GM12878 (cell line): Measurements from ENCODE around the gene SCAMP5. TPM values are rescaled to one million over a fixed set of nuclear protein-coding genes. Genes with fewer than 3 reads are reported as not detected.

Experiments used
- ATAC-seq: fragments of 200-7000 bp; cut with Tn5 transposase; 3 replicates; pipeline ENCODE4 v1.9.1; 2020; ENCODE audit warnings: mild to moderate bottlenecking, moderate library complexity
- BruUV-seq: library from RNA; stranded (reverse); fragments of 400-500 nt; replicated peaks from 2 replicates; lab custom pipeline; 2021; lab: Mats Ljungman, UMichigan
- CTCF ChIA-PET: fragments of 300-600 bp; sonication (Branson Sonifier 250); formaldehyde crosslinking; extraction: SDS; loops from one replicate; lab custom pipeline; 2021; ENCODE audit warnings: inconsistent platforms; lab: Yijun Ruan, JAX
- POLR2A ChIA-PET: fragments of 350-600 bp; formaldehyde crosslinking; extraction: SDS; loops from one replicate; lab custom pipeline; 2021; ENCODE audit warnings: inconsistent platforms; lab: Charles Lee
- RAD21 ChIA-PET: fragments of 300-600 bp; sonication (Branson Sonifier 250); formaldehyde crosslinking; loops from one replicate; lab custom pipeline; 2023; ENCODE audit warnings: antibody characterized with exemption; ENCODE audit not compliant: unreplicated experiment; lab: Charles Lee
- SMC1A ChIA-PET: fragments of 300-600 bp; sonication (Branson Sonifier 250); formaldehyde crosslinking; loops from one replicate; lab custom pipeline; 2023; ENCODE audit not compliant: unreplicated experiment, uncharacterized antibody; lab: Charles Lee
- DNase-seq: peaks from one replicate; pipeline ENCODE4 v3.0.0-alpha.2; 2011; ENCODE audit warnings: low read depth, low spot score
- FAIRE-seq: peaks from 3 replicates; lab custom pipeline; 2011; peaks lifted over from hg19 to GRCh38; lab: Jason Lieb, UNC
- H2AFZ ChIP-seq: 2 replicates; pipeline ENCODE4 v1.6.0; 2011; ENCODE audit warnings: low read depth, low read length, control low read depth; ENCODE audit not compliant: control insufficient read depth
- H3K27ac ChIP-seq: 2 replicates; pipeline ENCODE4 v1.5.1; 2011; ENCODE audit warnings: control low read depth; ENCODE audit not compliant: control insufficient read depth, insufficient read depth
- H3K27me3 ChIP-seq, 2 experiments: replicated peaks in 1 of 2; 2 replicates each; pipeline versions ENCODE4 v1.6.0 to v1.6.1; 2011; ENCODE audit warnings: low read length in 1 of 2; ENCODE audit not compliant: control insufficient read depth in 2 of 2, insufficient read depth in 2 of 2
- H3K36me3 ChIP-seq, 2 experiments: 2 replicates each; pipeline ENCODE4 v1.5.1; 2011; ENCODE audit warnings: low read length in 1 of 2; ENCODE audit not compliant: control insufficient read depth in 2 of 2, insufficient read depth in 2 of 2
- H3K4me1 ChIP-seq: 2 replicates; pipeline ENCODE4 v1.6.1; 2011; ENCODE audit warnings: mild to moderate bottlenecking, low read length, moderate library complexity, mixed read lengths; ENCODE audit not compliant: control insufficient read depth, insufficient read depth
- H3K4me2 ChIP-seq: 2 replicates; pipeline ENCODE4 v1.6.0; 2011; ENCODE audit warnings: control low read depth; ENCODE audit not compliant: control insufficient read depth, insufficient read depth
- H3K4me3 ChIP-seq: fragments of 200-600 bp; sonication (generic); 2 replicates; pipeline ENCODE4 v1.5.1; 2016
- H3K79me2 ChIP-seq: 2 replicates; pipeline ENCODE4 v1.6.0; 2011; ENCODE audit warnings: low read length; ENCODE audit not compliant: control insufficient read depth, insufficient read depth
- H3K9ac ChIP-seq: 2 replicates; pipeline ENCODE4 v1.8.0; 2011; ENCODE audit warnings: low read length, control low read depth, mixed read lengths; ENCODE audit not compliant: control insufficient read depth, insufficient read depth
- H3K9me3 ChIP-seq: replicated peaks from 3 replicates; pipeline ENCODE4 v1.5.1; 2011; ENCODE audit warnings: mild to moderate bottlenecking, low read length; ENCODE audit not compliant: control insufficient read depth, insufficient read depth
- H4K20me1 ChIP-seq: 2 replicates; pipeline ENCODE4 v1.6.0; 2011; ENCODE audit not compliant: control insufficient read depth, insufficient read depth
- CEBPZ ChIP-seq: fragments of 150-350 bp; IDR thresholded peaks from 2 replicates; pipeline ENCODE4 v1.6.1; 2016; ENCODE audit warnings: low read depth, low read length
- GATAD2B ChIP-seq: fragments of 450-650 bp; conservative IDR thresholded peaks from 2 replicates; pipeline ENCODE4 v1.6.1; 2017; ENCODE audit warnings: low read depth, mild to moderate bottlenecking, moderate library complexity
- IKZF1 ChIP-seq: fragments of 450-650 bp; conservative IDR thresholded peaks from 2 replicates; pipeline ENCODE4 v1.6.1; 2017; ENCODE audit warnings: antibody characterized with exemption, mild to moderate bottlenecking
- MYC ChIP-seq: IDR thresholded peaks from 2 replicates; pipeline ENCODE4 v1.6.1; 2011; ENCODE audit warnings: mild to moderate bottlenecking, low read length, moderate library complexity, inconsistent platforms; ENCODE audit not compliant: insufficient read depth, insufficient replicate concordance, insufficient read length, severe bottlenecking
- TCF3 ChIP-seq: IDR thresholded peaks from 2 replicates; pipeline ENCODE4 v1.6.1; 2012; ENCODE audit warnings: low read depth, mild to moderate bottlenecking, low read length, borderline replicate concordance; ENCODE audit not compliant: insufficient read depth
- ZNF207 ChIP-seq: fragments of 450-650 bp; IDR thresholded peaks from 2 replicates; pipeline ENCODE4 v1.6.1; 2014; ENCODE audit warnings: antibody characterized with exemption, mild to moderate bottlenecking, borderline replicate concordance
- WGBS: methylation state at CpG from one replicate; pipeline ENCODE4 v1.1.6; 2016; ENCODE audit warnings: low lambda C conversion rate; ENCODE audit not compliant: insufficient replicate concordance, insufficient coverage; ENCODE audit errors: missing lambda C conversion rate; 5-methylcytosine and 5-hydroxymethylcytosine counted together
- in situ Hi-C: fragments of 300-500 bp; cut with MboI; formaldehyde crosslinking; loops from 9 replicates; pipeline ENCODE4 v1.14.3; 2018; ENCODE audit warnings: mixed read lengths
- intact Hi-C: fragments of 100-400 bp; cut with micrococcal nuclease; formaldehyde crosslinking; loops from one replicate; pipeline ENCODE4 v1.14.2; 2022; ENCODE audit not compliant: unreplicated experiment
- polyA plus RNA-seq, 11 experiments: library from polyadenylated mRNA; depleted of rRNA in 4 of 11; unstranded in 6 of 11; stranded (reverse) in 5 of 11; fragments of >200 nt; fragmentation: Nextera tagmentation in 4 of 11; fragmentation: Illumina TruSeq in 1 of 11; extraction: Ambion mirVana in 4 of 11; extraction: Trizol in 1 of 11; gene quantifications; 1 replicate in 1 of 11; 2 replicates in 10 of 11; pipeline versions ENCODE4 v1.2.1 to v1.2.3, GENCODE V29; 2011 to 2016; ENCODE audit warnings: inconsistent platforms in 2 of 11, missing spikeins in 2 of 11, low read depth in 1 of 11
- total RNA-seq, 4 experiments: library from RNA; depleted of rRNA in 3 of 4; stranded (reverse); fragments of >200 nt in 3 of 4; fragmentation: Illumina TruSeq in 1 of 4; extraction: Trizol in 1 of 4; gene quantifications; 2 replicates each; pipeline versions ENCODE4 v1.2.1 to v1.2.3, GENCODE V29; 2013 to 2021
- TF ChIP-seq, protein P1 (sequence below): fragments of 450-650 bp; IDR thresholded peaks from 2 replicates; pipeline ENCODE4 v1.6.1; 2016; ENCODE audit warnings: mild to moderate bottlenecking
- TF ChIP-seq, protein P2 (sequence below), 3 experiments: IDR thresholded peaks in 2 of 3; conservative IDR thresholded peaks in 1 of 3; 2 replicates each; pipeline ENCODE4 v1.5.1; 2011; ENCODE audit warnings: low read depth in 3 of 3, low read length in 3 of 3, mild to moderate bottlenecking in 3 of 3, control low read depth in 2 of 3, moderate library complexity in 2 of 3, inconsistent platforms in 1 of 3, mixed read lengths in 1 of 3; ENCODE audit not compliant: control insufficient read depth in 2 of 3, insufficient read depth in 1 of 3; ENCODE audit errors: extremely low read depth in 1 of 3
- TF ChIP-seq, protein P3 (sequence below): IDR thresholded peaks from 2 replicates; pipeline ENCODE4 v1.6.1; 2011; ENCODE audit warnings: borderline replicate concordance, low read depth, mild to moderate bottlenecking, moderate library complexity, mixed read lengths, low read length; ENCODE audit not compliant: insufficient read depth; ENCODE audit errors: extremely low read length
- TF ChIP-seq, protein P4 (sequence below): IDR thresholded peaks from 2 replicates; pipeline ENCODE4 v1.6.1; 2011; ENCODE audit warnings: low read depth, low read length, improper control_type of control experiment, borderline replicate concordance

Gene SCAMP5
- total and polyA plus RNA-seq, 10 of the 15 experiments (the other 5 are each of a cell fraction or from before 2014, with no cell fraction given): 1.6 to 41.6 (median 16.9) TPM

DNA sequence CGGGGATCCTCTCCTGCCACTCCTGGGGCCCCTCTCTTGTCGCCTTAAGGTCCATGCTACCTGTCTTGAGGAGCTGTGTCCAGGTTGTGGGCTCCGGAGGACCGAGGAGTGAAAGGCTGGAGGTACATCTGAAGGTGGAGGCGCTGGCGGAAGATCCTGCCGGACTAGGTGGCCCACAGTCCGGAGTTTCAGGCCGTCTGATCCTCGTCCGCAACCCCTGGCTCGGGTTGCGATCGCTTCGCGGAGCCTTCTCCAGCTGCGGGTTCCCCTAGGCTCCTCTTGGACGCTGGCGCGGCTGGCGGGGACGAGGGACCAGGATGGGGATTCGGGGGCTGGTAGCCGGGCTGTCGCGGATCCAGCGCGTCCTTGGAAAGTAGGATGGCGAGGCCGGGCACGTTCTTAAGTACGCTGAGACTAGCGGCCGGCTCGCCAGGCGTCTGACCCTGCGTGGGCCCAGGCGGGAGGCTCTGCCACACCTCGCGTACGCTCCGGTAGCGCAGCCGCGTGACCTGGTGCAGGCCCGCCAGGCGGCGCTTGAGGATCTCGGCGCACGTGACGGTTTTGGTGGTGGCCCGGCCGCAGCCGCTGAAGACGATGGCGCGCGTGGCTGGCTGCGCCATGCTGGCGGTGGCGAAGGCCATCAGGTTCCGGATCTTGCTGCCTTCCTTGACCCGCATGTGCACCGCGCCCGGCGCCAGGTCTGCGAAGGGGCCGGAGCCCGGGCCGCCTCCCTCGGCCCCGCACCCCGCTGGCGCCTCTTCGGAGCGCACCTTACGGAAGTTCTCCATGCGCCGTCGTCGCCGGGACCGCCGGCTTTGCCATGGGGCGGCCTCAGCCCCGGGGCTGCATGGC lies 39.3 kb upstream of the SCAMP5 start:
- Histone ChIP-seq H3K4me2 (peak overlapping the region; percentile 88), H3K4me1 (peaks cover 28% of the 10 kb centered on the region), H3K27me3 (peaks cover 8 to 17% of the 10 kb centered on the region in 2 experiments), H3K9me3 (no peaks in the 10 kb centered on the region), H3K79me2 (no peaks in the 10 kb centered on the region; the same call in 1 of the 2 replicates), H3K27ac (no peak overlapping the region), H3K4me3 (peak overlapping the region; percentile 65), H2AFZ (peak overlapping the region; percentile 69), H4K20me1 (no peaks in the 10 kb centered on the region), H3K9ac (peak overlapping the region; percentile 15; the same call in 1 of the 2 replicates), H3K36me3 (no peaks in the 10 kb centered on the region)
- DNase-seq (no peak), ATAC-seq (peak; percentile 68), FAIRE-seq (no peak)
- 40% methylated on average over 88 of the region's 88 CpGs for WGBS
- ChIA-PET RAD21 (interaction anchor here (1.1 kb wide), 1 partner anchor 95 kb away, joined by 3 read pairs; no protein-coding TSS in a partner anchor), POLR2A (interaction anchor here (0.7 to 1.3 kb wide), 3 partner anchors 52 to 340 kb away, joined by 3 to 4 read pairs (median 4); no protein-coding TSS in a partner anchor), CTCF (interaction anchor here (0.7 to 4.0 kb wide), 7 partner anchors 29 to 184 kb away, joined by 3 to 22 read pairs (median 5); no protein-coding TSS in a partner anchor), SMC1A (interaction anchor here (1.6 kb wide), 1 partner anchor 32 kb away, joined by 4 read pairs; no protein-coding TSS in a partner anchor)
- intact Hi-C loops (loop anchor here (5.0 kb wide), 2 partner anchors 51 to 246 kb away; partner anchors contain the start of gene C15orf39), in situ Hi-C loops (no loop called here)
- no TSS peak for BruUV-seq
- no peak for TF ChIP-seq CEBPZ
- TF ChIP-seq TCF3: 0 out of 2 replicates have a peak, but pooled peaks have one; percentile 12
- TF ChIP-seq, protein P1, sequence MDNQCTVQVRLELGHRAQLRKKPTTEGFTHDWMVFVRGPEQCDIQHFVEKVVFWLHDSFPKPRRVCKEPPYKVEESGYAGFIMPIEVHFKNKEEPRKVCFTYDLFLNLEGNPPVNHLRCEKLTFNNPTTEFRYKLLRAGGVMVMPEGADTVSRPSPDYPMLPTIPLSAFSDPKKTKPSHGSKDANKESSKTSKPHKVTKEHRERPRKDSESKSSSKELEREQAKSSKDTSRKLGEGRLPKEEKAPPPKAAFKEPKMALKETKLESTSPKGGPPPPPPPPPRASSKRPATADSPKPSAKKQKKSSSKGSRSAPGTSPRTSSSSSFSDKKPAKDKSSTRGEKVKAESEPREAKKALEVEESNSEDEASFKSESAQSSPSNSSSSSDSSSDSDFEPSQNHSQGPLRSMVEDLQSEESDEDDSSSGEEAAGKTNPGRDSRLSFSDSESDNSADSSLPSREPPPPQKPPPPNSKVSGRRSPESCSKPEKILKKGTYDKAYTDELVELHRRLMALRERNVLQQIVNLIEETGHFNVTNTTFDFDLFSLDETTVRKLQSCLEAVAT: 0 out of 2 replicates have a peak, but pooled peaks have one; percentile 58
- peak; percentile 38; the same call in 1 of the 2 replicates for TF ChIP-seq ZNF207
- peak; percentile 77 for TF ChIP-seq IKZF1
- TF ChIP-seq, protein P2, sequence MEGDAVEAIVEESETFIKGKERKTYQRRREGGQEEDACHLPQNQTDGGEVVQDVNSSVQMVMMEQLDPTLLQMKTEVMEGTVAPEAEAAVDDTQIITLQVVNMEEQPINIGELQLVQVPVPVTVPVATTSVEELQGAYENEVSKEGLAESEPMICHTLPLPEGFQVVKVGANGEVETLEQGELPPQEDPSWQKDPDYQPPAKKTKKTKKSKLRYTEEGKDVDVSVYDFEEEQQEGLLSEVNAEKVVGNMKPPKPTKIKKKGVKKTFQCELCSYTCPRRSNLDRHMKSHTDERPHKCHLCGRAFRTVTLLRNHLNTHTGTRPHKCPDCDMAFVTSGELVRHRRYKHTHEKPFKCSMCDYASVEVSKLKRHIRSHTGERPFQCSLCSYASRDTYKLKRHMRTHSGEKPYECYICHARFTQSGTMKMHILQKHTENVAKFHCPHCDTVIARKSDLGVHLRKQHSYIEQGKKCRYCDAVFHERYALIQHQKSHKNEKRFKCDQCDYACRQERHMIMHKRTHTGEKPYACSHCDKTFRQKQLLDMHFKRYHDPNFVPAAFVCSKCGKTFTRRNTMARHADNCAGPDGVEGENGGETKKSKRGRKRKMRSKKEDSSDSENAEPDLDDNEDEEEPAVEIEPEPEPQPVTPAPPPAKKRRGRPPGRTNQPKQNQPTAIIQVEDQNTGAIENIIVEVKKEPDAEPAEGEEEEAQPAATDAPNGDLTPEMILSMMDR (IDR thresholded peaks at IDR 0.05 in 2 of 3, conservative IDR thresholded peaks at IDR 0.05 in 1 of 3; ENCODE audit: control insufficient read depth in 2 of 3, extremely low read depth in 1 of 3, insufficient read depth in 1 of 3, low read depth in 3 of 3, low read length in 3 of 3): peak; percentile 39 to 50 (median 43); a peak in 5 of 6 replicates
- TF ChIP-seq, protein P3, sequence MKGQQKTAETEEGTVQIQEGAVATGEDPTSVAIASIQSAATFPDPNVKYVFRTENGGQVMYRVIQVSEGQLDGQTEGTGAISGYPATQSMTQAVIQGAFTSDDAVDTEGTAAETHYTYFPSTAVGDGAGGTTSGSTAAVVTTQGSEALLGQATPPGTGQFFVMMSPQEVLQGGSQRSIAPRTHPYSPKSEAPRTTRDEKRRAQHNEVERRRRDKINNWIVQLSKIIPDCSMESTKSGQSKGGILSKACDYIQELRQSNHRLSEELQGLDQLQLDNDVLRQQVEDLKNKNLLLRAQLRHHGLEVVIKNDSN: peak; percentile 90
- peak; percentile 93 for TF ChIP-seq MYC
- 0 out of 2 replicates have a peak, but pooled peaks have one; percentile 66 for TF ChIP-seq GATAD2B
- TF ChIP-seq, protein P4, sequence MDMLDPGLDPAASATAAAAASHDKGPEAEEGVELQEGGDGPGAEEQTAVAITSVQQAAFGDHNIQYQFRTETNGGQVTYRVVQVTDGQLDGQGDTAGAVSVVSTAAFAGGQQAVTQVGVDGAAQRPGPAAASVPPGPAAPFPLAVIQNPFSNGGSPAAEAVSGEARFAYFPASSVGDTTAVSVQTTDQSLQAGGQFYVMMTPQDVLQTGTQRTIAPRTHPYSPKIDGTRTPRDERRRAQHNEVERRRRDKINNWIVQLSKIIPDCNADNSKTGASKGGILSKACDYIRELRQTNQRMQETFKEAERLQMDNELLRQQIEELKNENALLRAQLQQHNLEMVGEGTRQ: peak; percentile 46
